ENCODE data around the gene SPX. TPM values are rescaled to one million over a fixed set of nuclear protein-coding genes. Genes with fewer than 3 reads are reported as not detected.

SPX gene, protein sequence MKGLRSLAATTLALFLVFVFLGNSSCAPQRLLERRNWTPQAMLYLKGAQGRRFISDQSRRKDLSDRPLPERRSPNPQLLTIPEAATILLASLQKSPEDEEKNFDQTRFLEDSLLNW
- 15.7 TPM for total RNA-seq
- long read RNA-seq, transcript SPX-203 (3 exons, 1,826 nt), result major isoform, 28 of 40 reads
- long read RNA-seq, transcript SPX-205 (3 exons, 1,687 nt), result minor isoform, 6 of 40 reads
- long read RNA-seq, partial matches to known transcripts, result 1 of 40 reads
- long read RNA-seq, other reads (novel, unspliced or antisense), result 3 of 40 reads

DNA sequence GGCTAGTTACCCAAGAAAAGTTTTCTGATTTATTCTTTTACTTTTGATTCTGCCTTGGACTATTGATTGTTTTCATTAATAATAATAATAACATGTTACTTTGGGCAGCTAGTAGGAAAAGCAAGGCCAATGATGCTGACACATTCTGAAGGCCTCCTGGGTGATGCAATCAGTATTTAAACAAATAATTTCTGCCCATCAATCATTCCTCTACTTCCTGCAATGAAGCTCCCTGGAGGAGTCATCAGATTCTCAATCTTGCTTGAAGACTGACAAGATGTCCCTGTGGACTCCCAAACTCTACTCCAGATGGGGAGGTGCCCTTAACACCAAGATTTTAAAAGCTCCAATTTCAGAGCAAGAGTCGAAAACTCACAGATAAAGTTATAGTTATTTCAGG is at the start of gene SPX:
SPX (plus strand) TSS at position 244 of the 400 bp plus-strand sequence. CDS start 177 bp downstream, outside the sequence.
- intact Hi-C loops (cut with micrococcal nuclease), result no loop called here
- ATAC-seq, result no peak
- DNase-seq, result no peak

DNA sequence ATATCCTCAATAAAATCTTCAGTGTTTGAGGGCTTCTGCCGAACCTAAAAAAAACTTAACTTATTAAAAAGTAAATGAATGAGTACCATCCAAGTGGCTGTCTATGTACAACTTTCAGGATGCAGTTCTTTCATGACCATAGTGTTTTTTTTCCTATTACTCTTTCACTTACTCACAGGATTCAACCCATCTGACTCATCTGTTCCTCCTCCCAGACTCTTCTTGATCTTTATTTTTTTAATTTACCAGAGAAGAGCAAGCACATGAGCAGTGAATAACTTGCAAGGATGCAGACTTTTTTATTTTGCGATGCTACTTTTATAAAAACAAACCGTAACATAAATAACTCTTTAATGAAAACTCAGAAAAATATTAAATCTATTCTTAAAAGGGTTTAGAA is 49.1 kb upstream of the SPX start:
- intact Hi-C loops (cut with micrococcal nuclease), result no loop called here
- ATAC-seq (no peak), DNase-seq (no peak)

DNA sequence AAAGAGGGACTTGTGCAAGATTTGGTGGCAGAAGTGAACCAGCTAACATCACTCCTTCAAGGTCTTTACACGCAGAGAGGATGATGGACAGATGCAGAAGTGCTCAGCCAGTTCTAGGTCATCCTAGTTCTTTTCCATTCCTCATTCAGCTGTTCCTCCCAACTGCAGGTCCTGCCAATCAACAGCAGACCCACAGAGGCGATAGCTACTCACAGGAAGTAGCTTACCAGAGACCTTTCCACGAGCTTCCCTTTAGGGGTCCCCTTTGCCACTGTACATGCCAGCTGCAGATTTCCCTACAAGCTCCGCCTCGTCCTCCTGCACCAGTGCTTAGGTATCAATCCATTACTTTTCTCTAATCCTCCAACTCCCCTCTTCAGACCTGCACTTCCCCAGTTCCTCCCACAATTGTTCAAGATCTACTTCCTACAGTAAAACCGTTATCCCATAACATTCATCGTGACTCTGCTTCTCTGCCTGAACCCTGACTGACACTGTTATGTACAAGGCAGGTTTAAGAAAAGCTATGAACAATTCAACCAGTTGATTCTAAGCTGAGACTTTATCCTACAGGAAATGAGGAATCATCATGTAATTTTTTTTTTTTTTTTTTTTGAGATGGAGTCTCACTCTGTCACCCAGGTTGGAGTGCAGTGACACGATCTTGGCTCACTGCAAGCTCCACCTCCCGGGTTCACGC is 47.2 kb upstream of the SPX start:
- ATAC-seq (no peak), DNase-seq (no peak)
- intact Hi-C loops (cut with micrococcal nuclease), result no loop called here

DNA sequence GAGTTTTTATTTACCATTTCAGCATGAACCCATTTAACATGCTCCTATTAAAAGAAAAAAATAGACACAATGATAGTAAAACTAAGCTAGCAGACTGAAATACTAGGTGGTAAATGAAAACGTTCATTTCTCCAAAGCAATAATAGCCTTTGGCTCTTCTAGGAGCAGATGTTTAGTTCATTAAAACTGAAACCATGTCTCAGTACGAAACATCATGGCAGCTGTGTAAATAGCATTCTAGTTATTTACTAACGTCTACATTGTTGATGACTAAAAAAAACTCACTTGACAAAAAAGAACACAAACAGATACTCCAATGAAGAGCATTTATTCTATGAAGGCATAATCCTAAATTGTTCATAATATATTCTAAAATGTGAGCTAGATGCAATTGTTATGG is 42.6 kb upstream of the SPX start:
- DNase-seq, result no peak
- no peak for ATAC-seq
- intact Hi-C loops (cut with micrococcal nuclease), result no loop called here

DNA sequence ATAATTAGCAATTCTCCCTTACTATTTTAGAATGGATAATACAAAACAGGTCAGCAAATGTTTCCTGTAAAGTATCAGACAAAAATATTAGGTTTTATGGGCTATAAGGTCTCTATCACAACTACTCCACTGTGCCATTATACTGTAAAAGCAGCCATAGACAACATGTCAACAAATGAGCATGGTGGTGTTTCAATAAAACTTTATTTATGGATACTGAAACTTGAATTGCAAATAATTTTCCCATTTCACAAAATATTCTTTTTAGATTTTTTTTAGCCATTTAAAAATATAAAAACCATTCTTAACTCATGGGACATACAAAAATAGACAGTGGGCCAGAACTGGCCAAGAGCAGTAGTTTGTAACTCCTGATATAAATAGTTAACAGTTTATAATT is 40.1 kb upstream of the SPX start:
- intact Hi-C loops (cut with micrococcal nuclease), result no loop called here
- no peak for DNase-seq
- ATAC-seq, result no peak

DNA sequence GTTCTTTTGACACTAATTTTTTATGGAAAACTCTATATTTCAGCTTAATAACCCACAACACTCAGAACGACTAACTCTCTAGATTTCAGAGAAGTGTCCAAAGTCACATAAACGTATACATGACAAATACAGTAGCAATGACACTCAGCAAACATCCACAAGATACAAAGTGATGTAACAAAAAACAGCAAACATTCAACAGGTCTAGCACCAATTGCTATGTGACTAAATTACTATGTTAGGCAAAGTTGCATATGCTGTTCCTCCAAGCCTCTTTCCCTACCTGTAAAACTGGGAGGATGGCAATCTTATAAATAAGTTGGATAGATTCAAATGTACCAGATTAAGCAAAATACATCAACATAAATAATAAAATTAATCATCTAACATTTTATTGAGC is 26.3 kb upstream of the SPX start:
- intact Hi-C loops (cut with micrococcal nuclease), result no loop called here

DNA sequence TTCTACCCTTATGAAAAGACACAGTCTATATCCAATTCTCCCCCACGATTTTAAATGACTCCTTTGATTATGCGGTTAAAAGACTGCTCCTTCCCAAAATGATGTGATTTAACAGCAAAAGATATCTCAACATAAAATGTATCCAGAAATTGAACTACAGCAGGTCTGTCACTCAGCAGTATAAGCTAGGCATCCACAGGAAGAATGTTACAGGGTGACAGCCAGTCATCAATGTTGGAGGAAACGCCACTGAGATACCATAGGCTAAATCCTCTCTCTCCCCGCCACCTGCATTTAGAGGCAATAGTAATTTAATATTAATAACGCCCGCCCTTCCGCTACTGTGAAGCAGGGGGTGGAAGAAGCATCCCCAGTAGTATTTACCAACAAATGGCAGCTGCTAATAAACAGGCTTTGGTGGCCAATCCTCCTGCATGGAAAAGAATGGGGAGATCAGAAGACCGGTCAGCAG is 25.3 kb upstream of the SPX start:
- DNase-seq (no peak), ATAC-seq (no peak)
- intact Hi-C loops (cut with micrococcal nuclease), result no loop called here

More for the DNA sequence above, 26.3 kb upstream of the SPX start:
- ATAC-seq, result no peak
- DNase-seq, result no peak

DNA sequence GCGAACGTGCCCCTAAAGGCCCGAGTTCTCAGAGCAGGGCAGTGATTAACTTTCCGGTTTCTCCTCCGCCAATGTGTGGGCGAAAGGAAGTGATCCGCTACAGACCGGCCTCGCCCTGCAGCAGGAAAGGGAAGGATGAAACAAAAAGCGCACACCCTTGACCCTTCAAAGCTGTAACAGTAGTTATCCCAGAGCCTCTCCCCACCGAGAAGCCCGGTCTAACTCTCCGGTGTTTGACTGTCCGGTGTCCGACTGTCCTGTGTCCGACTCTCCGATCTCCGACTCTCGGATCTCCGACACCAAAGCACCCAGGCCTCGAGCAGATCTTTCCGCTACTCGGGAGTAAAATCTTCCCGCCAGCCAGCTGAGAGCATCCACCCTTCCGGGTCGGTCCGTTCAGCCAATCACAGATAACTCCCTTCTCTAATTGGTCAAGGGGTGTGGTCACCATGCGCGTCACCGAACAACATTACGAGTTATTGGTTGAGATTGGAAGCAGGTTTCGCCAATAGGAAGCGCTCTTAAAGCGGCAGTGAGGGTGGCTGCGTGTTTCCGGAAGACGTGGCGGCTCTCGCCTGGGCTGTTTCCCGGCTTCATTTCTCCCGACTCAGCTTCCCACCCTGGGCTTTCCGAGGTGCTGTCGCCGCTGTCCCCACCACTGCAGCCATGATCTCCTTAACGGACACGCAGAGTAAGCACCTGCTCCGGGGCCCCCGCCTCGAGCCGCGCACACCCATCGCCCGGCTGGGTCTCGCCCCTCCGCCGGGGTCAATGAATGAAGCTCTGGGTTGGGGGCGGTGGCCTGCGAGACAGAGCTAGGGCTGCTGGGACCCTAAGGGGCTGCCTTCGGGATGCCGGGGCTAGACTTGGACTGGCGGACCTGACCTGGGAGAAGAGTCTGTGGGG is 24.6 kb upstream of the SPX start, which contains the start of the genes GOLT1B and RECQL:
GOLT1B (plus strand) TSS at position 532 of the 906 bp plus-strand sequence; CDS start at position 667, 135 bp downstream.
RECQL (minus strand) TSS at position 378 of the 906 bp plus-strand sequence. CDS start 2,065 bp downstream, outside the sequence.
- DNase-seq (peak; percentile 89), ATAC-seq (peak; percentile 99)
- intact Hi-C loops (cut with micrococcal nuclease), result no loop called here

DNA sequence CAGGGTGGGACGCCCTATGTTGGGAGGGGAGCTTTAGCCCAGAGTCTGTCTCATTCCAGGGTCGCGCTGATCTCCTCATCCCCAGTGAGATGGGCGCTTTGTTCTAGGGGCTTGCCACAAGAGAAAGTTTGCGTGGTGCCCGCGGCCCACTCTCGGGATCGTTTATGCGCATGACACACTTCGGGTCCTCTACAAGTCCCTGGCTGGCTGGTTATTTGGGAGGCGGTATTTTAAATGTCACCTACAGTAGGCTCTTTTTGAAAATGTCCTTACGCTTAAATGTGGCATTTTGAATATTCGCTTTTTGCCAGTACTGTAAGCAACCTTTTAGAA is 24.0 kb upstream of the SPX start:
- intact Hi-C loops (cut with micrococcal nuclease), result no loop called here
- ATAC-seq, result peak; percentile 9
- peak; percentile 35 for DNase-seq

DNA sequence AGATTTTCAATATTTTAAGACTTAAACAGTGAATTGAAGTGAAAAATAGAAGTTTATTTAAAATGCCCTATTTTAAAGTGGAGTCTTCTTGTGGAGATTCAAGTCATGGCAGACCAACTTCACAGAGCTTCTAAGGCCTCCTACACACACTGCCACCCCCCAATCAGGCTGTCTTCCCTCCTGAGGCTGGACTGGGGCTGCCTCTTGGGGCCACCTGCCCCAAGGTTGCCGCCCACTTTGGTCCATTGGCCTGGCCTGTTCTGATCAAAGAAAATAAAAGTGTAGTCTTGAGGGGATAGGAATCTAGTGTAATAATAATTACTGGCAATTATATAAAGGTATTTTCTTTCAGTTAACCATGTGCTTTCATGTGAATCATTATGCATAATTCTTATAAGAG is 23.2 kb upstream of the SPX start:
- intact Hi-C loops (cut with micrococcal nuclease), result no loop called here
- DNase-seq (no peak), ATAC-seq (no peak)

DNA sequence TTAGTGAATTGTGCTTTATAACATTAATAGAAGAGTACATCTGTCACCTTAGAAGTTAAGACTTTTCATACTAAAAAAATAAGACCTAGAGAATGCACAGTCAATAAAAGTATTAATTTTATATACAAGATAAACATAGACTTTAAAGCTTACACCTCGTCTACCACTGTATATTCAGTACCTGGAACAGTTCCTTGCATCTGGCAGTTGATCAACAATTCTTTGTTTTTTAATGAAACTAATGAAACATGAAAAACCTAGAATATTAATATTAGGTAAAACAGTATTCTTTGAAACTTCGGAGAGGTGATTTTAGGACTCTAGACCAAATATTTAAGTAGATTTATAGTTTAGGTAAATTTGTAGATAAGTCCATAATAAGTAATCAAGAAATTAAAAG is 20.2 kb upstream of the SPX start:
- no peak for ATAC-seq
- DNase-seq, result no peak
- intact Hi-C loops (cut with micrococcal nuclease), result no loop called here

DNA sequence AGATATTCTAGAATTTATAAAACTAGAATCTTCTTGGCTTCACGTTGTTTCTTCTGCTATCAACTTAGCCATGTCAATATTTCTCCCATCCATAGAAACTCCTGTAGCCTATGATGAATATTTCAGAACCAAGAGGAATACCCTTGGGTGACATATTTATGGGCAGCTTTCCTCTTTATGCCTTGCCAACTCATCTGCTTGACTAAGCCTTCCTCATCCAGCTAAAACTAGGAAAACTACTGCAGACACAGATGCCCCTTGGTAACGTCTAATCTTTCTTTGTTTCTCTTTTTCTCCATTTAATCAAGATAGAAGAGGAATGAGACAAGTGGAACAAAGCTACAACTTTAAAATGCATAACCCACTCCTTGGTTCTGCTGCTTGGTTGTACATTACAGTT is 18.2 kb upstream of the SPX start:
- ATAC-seq, result no peak
- no peak for DNase-seq
- intact Hi-C loops (cut with micrococcal nuclease), result no loop called here

DNA sequence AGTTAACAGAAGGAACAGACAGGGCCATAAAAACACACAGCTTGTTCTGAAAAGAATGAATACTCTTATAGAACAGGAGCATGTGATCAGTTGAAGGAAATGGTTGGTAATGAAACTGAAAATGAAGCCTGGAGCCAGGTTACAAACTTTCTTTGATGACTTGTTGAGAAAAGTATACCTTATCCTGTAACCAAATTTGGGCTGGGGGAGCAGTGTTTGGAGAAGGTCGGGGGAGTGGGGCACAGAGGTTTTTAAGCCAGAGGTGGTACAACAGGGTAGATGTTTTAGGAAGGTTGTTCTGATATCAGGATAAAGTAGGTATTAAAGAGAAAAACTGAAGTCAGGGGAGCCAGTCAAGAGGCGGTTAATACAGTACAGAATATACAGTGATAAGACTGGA is 16.3 kb upstream of the SPX start:
- ATAC-seq (no peak), DNase-seq (no peak)
- intact Hi-C loops (cut with micrococcal nuclease), result no loop called here

DNA sequence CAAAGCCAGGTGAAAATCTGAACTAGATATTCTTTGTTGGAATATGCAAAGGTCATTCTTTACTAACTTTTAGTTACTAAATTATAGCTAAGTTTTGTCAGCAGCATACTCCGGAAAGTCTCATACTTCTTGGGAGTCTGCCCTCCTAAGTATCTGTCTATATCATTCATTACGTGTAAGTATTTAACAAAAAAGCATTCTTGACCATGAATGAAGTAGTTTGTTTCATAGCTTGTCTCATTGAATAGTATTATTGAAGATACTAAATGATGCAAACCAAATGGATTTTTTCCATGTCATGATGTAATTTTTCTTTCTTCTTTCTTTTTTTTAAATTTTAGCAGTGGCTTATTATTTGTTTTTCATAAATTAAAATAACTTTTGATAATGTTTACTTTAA is 9.8 kb upstream of the SPX start:
- ATAC-seq (no peak), DNase-seq (no peak)
- intact Hi-C loops (cut with micrococcal nuclease), result no loop called here

DNA sequence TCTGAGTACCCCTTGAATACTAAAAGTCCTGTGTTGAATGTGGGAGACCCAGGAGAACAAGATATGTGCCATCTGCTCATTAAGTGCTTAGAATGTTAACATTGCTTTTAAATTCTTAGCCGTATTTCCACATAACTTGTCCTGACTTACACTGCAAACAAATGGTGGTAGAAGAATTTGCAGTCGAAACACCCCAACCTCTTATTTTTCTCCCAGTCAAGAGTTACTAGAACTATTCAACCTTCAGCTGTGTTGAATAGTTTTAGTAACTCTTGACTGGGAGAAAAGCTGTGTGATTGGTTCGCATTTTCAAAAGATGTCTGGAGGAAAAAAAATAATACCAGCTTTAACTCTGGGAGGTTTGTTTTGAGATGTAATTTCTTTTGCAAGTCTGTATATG is 7.6 kb upstream of the SPX start:
- DNase-seq, result no peak
- ATAC-seq, result no peak
- intact Hi-C loops (cut with micrococcal nuclease), result no loop called here

DNA sequence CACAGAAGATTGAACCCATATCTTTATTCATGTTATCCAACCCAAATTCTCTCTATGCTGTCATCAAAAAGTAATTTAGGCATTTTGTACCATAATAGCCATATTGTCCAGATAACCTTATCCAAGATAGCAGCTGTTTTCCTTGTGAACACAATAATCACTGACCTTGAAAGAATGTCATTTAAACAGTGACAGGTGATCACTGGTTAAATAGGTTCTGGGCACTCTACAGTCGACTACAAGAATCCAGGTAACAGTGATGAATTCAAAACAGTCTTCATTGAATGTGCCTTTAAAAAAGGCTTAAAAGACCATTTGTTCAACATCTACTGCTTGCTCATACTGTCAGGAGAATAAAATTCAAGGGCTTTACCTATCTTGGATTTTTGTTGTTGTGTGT is 4.6 kb upstream of the SPX start:
- intact Hi-C loops (cut with micrococcal nuclease), result no loop called here
- ATAC-seq (no peak), DNase-seq (no peak)

DNA sequence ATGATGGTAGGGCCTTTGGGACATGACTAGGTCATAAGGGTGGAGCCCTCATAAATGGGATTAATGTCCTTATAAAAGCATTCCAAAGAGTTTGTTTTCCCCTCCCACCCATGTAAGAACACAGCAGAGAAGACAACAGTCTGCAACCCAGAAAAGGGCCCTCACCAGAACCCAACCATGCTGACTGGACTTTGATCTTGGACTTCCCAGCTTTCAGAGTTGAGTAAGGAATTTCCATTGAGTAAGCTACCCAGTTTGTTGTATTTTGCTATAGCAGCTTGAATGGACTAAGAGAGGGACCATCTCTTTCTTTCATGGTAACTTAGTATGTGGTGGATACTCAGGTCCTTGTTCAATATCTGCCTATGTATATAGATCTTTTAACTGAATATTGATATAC is 2.9 kb upstream of the SPX start:
- intact Hi-C loops (cut with micrococcal nuclease), result no loop called here
- no peak for ATAC-seq
- DNase-seq, result no peak

DNA sequence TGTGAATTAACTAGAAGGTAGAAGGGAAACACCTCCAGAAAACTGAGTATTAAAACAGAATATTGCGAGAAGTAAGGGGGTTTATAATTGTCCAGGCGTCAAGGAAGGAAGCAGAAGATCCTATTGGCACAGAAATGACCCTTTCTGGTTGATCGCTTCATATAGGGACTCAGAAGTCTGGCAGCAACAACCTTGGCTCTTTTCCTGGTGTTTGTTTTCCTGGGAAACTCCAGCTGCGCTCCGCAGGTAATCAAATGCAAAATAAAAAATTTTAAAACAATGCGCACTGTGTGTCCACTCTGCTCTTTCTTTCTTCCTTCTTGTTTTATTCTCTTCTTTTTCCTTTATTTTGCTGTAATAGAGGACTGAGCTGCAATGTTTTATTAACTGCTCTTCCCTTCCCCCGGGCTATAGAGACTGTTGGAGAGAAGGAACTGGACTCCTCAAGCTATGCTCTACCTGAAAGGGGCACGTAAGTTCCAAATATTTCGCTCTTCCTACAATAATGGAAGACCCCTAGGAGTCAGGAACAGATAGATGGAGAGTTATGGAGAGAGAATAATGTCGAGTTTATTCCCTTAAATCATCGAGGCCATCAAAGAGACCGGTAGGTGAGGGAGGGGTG is 737 bp downstream of the SPX start:
- ATAC-seq (peak; percentile 2), DNase-seq (no peak)
- intact Hi-C loops (cut with micrococcal nuclease), result no loop called here

DNA sequence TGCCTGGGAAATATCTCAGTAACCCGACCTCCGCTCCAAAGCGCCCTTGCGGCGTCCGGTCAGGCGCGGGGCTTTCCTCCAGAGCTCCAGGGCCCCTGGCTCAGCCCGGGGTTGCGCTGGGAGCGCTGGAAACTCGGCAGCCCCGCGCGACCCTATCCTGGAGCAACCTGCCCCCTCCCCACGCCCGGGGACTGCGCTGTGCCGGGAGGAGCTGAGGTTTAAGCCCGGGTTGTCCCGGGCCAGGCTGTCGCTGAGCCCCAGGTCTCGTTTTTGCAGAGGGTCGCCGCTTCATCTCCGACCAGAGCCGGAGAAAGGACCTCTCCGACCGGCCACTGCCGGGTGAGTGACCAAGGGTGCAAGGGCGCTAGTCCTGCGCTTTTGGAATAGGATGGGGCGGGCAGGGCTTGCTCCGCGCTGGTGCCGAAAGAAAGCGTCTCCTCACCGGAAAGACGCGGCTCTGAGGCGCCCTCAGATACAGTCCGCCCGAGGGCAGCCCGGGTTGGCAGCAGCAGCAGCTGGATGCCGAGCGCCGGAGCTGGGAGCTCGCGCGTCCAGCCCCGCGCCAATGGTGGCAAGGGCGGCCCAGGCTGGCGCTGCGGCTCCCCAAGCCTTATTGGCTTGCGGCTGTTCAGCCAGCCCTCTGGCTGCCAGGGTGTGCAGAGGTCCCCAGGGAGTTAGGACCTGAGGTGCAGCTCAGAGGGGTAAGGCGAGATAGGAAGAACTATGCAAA is 1.5 kb downstream of the SPX start:
- ATAC-seq (peak; percentile 96), DNase-seq (peak; percentile 82)
- intact Hi-C loops (cut with micrococcal nuclease), result no loop called here
